PFSK-1 (cell line): ENCODE measurements around the gene GBF1.

Source experiments
- POLR2AphosphoS5 ChIP-seq: IDR thresholded peaks from 2 replicates; pipeline ENCODE4 v1.6.1; 2012; ENCODE audit warnings: low read depth, mild to moderate bottlenecking, control low read depth, low read length, moderate library complexity
- TF ChIP-seq, protein P1 (sequence below), 2 experiments: IDR thresholded peaks; 2 replicates each; pipeline versions ENCODE4 v1.6.1 to v1.8.0; 2011 to 2012; ENCODE audit warnings: low read depth in 2 of 2, low read length in 2 of 2, control low read depth in 1 of 2, inconsistent platforms in 1 of 2, mild to moderate bottlenecking in 1 of 2, moderate library complexity in 1 of 2; ENCODE audit not compliant: insufficient read depth in 1 of 2

DNA sequence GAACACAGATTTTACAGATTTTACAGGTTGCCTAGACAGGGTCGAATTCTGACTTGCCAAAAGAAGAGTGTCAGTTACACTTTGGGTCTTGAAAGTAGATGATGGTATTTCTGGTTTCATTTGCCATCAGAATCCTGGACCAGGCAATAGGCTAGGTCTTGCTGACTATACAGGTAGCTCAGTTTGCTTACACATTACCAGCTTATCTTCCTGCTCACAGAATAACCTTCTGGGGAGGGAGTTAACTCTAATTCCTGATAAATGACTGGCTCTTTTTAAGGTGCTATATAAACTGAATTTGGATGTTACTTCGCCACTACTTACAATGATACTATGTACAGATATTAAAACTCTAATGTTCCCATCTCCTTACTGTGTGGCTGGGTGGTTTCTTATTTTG is 39.8 kb downstream of the GBF1 start:
- TF ChIP-seq POLR2AphosphoS5 = no peak
- TF ChIP-seq, protein P1, sequence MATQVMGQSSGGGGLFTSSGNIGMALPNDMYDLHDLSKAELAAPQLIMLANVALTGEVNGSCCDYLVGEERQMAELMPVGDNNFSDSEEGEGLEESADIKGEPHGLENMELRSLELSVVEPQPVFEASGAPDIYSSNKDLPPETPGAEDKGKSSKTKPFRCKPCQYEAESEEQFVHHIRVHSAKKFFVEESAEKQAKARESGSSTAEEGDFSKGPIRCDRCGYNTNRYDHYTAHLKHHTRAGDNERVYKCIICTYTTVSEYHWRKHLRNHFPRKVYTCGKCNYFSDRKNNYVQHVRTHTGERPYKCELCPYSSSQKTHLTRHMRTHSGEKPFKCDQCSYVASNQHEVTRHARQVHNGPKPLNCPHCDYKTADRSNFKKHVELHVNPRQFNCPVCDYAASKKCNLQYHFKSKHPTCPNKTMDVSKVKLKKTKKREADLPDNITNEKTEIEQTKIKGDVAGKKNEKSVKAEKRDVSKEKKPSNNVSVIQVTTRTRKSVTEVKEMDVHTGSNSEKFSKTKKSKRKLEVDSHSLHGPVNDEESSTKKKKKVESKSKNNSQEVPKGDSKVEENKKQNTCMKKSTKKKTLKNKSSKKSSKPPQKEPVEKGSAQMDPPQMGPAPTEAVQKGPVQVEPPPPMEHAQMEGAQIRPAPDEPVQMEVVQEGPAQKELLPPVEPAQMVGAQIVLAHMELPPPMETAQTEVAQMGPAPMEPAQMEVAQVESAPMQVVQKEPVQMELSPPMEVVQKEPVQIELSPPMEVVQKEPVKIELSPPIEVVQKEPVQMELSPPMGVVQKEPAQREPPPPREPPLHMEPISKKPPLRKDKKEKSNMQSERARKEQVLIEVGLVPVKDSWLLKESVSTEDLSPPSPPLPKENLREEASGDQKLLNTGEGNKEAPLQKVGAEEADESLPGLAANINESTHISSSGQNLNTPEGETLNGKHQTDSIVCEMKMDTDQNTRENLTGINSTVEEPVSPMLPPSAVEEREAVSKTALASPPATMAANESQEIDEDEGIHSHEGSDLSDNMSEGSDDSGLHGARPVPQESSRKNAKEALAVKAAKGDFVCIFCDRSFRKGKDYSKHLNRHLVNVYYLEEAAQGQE (IDR thresholded peaks at IDR 0.05; ENCODE audit: insufficient read depth in 1 of 2, low read depth in 2 of 2, low read length in 2 of 2) = no peak
